ENCODE results near the gene GIPC3.

DNA sequence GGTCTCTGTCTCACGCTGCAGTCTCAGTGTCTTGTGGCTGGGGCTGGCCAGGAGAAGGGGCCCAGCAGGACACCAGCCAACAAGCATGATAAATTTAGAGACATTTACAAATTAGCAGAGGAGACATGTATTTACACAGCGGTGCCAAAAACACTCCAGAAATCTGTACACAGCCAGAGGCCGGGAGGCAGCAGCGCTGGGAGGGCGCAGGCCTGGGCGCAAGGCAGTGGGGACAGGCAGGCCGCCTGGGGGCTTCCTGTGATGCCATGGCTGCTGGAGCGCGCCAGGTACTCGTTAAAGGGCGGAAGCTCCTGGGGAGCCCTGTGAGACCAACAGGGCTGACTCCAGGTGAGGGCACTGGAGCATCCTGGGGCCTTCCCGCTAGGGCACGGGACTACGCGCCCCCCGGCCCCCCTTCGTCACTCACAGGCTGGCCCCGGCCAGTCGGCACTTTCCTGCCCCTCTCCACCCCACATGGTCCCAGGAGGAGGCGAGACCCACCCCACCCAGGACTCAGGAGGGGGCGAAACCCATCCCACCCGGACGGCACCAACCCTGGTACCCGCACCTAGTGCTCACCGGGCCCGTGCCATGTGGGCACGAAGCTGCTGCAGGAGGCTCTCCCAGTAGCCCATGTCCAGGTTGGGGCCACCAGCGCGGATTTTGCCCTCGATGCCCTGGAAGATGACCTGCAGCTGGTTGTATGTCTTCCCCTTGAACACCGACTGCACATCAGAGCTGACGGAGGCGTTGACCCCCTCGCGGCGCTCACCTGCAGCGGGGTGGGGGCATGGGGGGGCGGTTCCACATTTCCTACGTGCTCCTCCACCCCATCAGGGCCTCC, 28.8 kb downstream of the GIPC3 start:
- TF ChIP-seq, protein P1, sequence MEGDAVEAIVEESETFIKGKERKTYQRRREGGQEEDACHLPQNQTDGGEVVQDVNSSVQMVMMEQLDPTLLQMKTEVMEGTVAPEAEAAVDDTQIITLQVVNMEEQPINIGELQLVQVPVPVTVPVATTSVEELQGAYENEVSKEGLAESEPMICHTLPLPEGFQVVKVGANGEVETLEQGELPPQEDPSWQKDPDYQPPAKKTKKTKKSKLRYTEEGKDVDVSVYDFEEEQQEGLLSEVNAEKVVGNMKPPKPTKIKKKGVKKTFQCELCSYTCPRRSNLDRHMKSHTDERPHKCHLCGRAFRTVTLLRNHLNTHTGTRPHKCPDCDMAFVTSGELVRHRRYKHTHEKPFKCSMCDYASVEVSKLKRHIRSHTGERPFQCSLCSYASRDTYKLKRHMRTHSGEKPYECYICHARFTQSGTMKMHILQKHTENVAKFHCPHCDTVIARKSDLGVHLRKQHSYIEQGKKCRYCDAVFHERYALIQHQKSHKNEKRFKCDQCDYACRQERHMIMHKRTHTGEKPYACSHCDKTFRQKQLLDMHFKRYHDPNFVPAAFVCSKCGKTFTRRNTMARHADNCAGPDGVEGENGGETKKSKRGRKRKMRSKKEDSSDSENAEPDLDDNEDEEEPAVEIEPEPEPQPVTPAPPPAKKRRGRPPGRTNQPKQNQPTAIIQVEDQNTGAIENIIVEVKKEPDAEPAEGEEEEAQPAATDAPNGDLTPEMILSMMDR (IDR thresholded peaks at IDR 0.05; ENCODE audit: control extremely low read depth in 1 of 3, insufficient read depth in 1 of 3, low read depth in 1 of 3, low read length in 3 of 3) = no peak
- TF ChIP-seq GTF2F1 (IDR thresholded peaks at IDR 0.05; ENCODE audit: borderline replicate concordance, low read depth, low read length) (no peak), JUN (IDR thresholded peaks at IDR 0.05; ENCODE audit: low read depth, low read length) (no peak), SRF (IDR thresholded peaks at IDR 0.05; ENCODE audit: low read depth, low read length) (no peak), EP300 (IDR thresholded peaks at IDR 0.05; ENCODE audit: borderline replicate concordance in 1 of 2, low read depth in 2 of 2, low read length in 2 of 2) (no peak), POLR2A (IDR thresholded peaks at IDR 0.05; ENCODE audit: control extremely low read depth in 1 of 2, low read depth in 2 of 2, low read length in 2 of 2) (no peak), CHD2 (IDR thresholded peaks at IDR 0.05; ENCODE audit: low read length) (no peak)
- TF ChIP-seq, protein P2, sequence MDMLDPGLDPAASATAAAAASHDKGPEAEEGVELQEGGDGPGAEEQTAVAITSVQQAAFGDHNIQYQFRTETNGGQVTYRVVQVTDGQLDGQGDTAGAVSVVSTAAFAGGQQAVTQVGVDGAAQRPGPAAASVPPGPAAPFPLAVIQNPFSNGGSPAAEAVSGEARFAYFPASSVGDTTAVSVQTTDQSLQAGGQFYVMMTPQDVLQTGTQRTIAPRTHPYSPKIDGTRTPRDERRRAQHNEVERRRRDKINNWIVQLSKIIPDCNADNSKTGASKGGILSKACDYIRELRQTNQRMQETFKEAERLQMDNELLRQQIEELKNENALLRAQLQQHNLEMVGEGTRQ (IDR thresholded peaks at IDR 0.05; ENCODE audit: low read length) = no peak
